Omental fat pad (tissue), 4 donors: ENCODE measurements around the gene KCNK18. TPM values are rescaled to one million over a fixed set of nuclear protein-coding genes. Genes with fewer than 3 reads are reported as not detected.

Experiments
- ATAC-seq: fragments of 150-250 bp; one replicate; pipeline ENCODE4 v1.9.1; 2016; ENCODE audit warnings: mild to moderate bottlenecking, moderate library complexity; ENCODE audit not compliant: low FRiP score
- DNase-seq: peaks from one replicate; pipeline ENCODE4 v3.0.0-alpha.2; 2019; ENCODE audit warnings: low spot score
- CTCF ChIP-seq, 3 donors: fragments of 450-650 bp; IDR thresholded peaks; one replicate each; pipeline ENCODE4 v1.5.1; 2016 to 2017; ENCODE audit warnings: antibody characterized with exemption in 3 of 3, mild to moderate bottlenecking in 3 of 3, moderate library complexity in 2 of 3
- small RNA-seq: library from RNA; depleted of rRNA; stranded (forward); fragments of <200 nt; gene quantifications from one replicate; pipeline ENCODE3, GENCODE V24; 2016
- total RNA-seq, 4 donors: library from RNA; depleted of rRNA; stranded (reverse); fragments of >200 nt; gene quantifications; one replicate each; pipeline ENCODE4 v1.1.0, GENCODE V29; 2016

The KCNK18 gene
- total RNA-seq, 4 donors from 2014 or later: not detected

GRCh38 chr10:117254774-117255735 lies 57.8 kb downstream of the KCNK18 start:
- ATAC-seq: no peak
- no peak for TF ChIP-seq CTCF (IDR thresholded peaks at IDR 0.05)
- DNase-seq: no peak

GRCh38 chr10:117255835-117256460 lies 58.7 kb downstream of the KCNK18 start:
- DNase-seq (no peak), ATAC-seq (no peak)
- TF ChIP-seq CTCF (IDR thresholded peaks at IDR 0.05): no peak

DNA sequence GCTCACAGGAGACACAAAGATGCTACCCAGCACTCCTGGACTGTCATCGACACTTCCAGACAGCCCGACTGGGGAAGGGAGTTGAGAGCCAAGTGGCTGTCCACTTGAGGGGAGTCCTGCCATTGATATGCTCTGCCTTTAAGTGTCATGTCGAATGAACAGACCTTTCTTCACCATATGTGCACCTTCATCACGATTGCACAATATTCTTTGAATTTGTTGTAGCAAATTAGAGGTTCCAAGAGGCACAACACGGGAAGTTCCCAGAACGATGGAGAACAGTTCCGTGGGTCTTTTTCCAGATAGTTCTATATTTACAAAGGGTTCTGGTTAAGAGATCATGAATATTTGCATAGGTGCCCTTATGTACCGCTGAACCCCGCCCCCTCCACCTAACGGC lies 59.6 kb downstream of the KCNK18 start:
- TF ChIP-seq CTCF (IDR thresholded peaks at IDR 0.05): no peak
- no peak for ATAC-seq
- DNase-seq: no peak

DNA sequence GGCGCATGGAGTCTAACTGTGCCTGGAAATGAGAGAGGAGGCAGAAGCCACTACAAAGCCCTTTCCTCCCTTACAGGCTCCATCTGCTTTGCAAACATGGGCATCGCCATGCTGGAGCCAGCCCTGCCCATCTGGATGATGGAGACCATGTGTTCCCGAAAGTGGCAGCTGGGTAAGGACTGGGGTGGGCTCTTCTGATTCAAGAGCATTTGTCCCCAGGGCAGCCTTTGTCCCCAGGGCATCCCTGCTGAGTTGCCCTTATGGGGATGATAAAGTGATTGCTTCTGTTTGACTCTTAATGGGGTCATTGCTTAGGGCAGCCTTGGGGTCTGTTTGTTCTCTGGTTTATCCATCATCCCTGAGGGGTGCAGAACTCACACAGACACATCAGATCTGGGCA lies 60.4 kb downstream of the KCNK18 start:
- TF ChIP-seq CTCF (IDR thresholded peaks at IDR 0.05): no peak
- ATAC-seq (no peak), DNase-seq (no peak)

DNA sequence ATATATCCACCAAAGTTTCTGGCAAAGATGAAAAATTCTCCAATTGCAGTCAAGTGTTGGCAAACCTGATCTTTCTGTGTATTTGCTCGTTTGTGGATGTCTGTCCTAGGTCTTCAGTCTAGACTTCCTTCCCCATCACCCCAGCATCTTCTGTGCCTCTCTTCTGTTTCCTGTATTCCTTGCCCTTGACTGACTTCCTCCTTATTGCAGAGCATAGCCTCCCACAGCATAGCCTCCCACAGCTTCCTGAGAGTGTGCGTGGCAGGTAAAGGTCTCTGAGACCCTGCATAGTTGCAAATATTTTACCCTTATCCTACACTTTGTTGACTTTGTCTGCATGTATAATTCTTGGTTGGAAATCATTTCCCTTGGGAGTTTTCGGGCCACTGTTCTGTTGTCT lies 62.0 kb downstream of the KCNK18 start:
- ATAC-seq (no peak), DNase-seq (no peak)
- no peak for TF ChIP-seq CTCF (IDR thresholded peaks at IDR 0.05)

Small RNAs within 50 kb of the gene (small RNA-seq; reads per million reads assigned to genes)
- not detected for gene MIR3663

Other genes starting within 250 kb of the KCNK18 start
- 10 to 100 TPM in 3 of 4 donors, 1 to 10 TPM in 1; 6.3 to 29.9 (median 13.9) TPM for gene SHTN1, start 192.3 kb upstream of the KCNK18 start, total RNA-seq
- not detected for gene VAX1, start 59.2 kb upstream of the KCNK18 start, total RNA-seq
- 1 to 10 TPM in 1 of 4 donors, under 1 TPM in 2, not detected in 1; 0.60 to 1.7 (median 0.93) TPM for gene SLC18A2, start 43.6 kb downstream of the KCNK18 start, total RNA-seq
- 10 to 100 TPM; 29.6 to 60.1 (median 42.4) TPM for gene PDZD8, start 178.0 kb downstream of the KCNK18 start, total RNA-seq